H1 (cell line): ENCODE measurements around the gene C2CD4B. TPM values are rescaled to one million over a fixed set of nuclear protein-coding genes. Genes with fewer than 3 reads are reported as not detected.

Experiments used
- CHD1 ChIP-seq: IDR thresholded peaks from 2 replicates; pipeline ENCODE4 v1.6.1; 2012; ENCODE audit warnings: low read depth, low read length, improper control_type of control experiment
- EP300 ChIP-seq, 2 experiments: IDR thresholded peaks; 1 replicate in 1 of 2; 2 replicates in 1 of 2; pipeline ENCODE4 v1.6.1; 2011 to 2012; ENCODE audit warnings: low read depth in 2 of 2, low read length in 2 of 2, mild to moderate bottlenecking in 2 of 2, borderline replicate concordance in 1 of 2, inconsistent platforms in 1 of 2, moderate library complexity in 1 of 2
- JUN ChIP-seq: IDR thresholded peaks from 2 replicates; pipeline ENCODE4 v1.6.1; 2011; ENCODE audit warnings: low read depth, mild to moderate bottlenecking, improper control_type of control experiment, low read length
- polyA plus RNA-seq, 7 experiments: library from polyadenylated mRNA; depleted of rRNA in 3 of 7; stranded (reverse) in 5 of 7; unstranded in 2 of 7; fragments of >200 nt in 5 of 7; fragments of 200-250 nt in 2 of 7; gene quantifications; 1 replicate in 5 of 7; 2 replicates in 1 of 7; 4 replicates in 1 of 7; pipeline versions ENCODE4 v1.2.1 to v1.2.3, GENCODE V29; 2011 to 2013; ENCODE audit warnings: missing spikeins in 2 of 7, mixed read lengths in 2 of 7
- total RNA-seq: library from RNA; stranded (reverse); fragmentation: NEBNext Ultra II Directional; extraction: Animal tissue kit (Norgen Biotek cat#: 25700); gene quantifications from 2 replicates; pipeline ENCODE4 v1.2.1, GENCODE V29; 2021

C2CD4B gene
- total and polyA plus RNA-seq, 2 of the 8 experiments (the other 6 are each of a cell fraction or from before 2014, with no cell fraction given): 0.12 to 0.73 TPM

DNA sequence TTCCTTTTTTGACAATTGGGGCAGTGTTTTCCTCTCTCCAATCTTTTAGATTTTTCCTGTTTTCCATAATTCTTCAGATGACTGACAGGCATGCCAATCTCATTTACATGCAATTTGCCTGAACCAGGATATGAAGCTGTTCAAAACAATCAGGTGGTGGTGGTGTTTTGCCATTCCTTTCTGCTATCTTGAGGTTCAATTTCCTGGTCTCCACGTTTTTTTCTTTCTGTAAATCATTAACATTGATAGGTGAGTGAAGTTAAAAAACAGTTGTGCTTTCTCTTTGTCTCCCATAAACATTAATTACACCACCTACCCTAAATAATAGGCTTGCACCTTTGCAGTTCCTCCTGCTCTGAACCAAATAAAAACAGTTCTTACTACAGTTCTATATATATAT lies 49.2 kb downstream of the C2CD4B start (continued):
- no peak for TF ChIP-seq EP300 (IDR thresholded peaks at IDR 0.05; ENCODE audit: borderline replicate concordance in 1 of 2, low read depth in 2 of 2, low read length in 2 of 2)
- TF ChIP-seq CHD1: no peak
- no peak for TF ChIP-seq JUN
- TF ChIP-seq, all 59 proteins: peak for 0

Other genes starting within 250 kb of the C2CD4B start
- gene VPS13C, start 104.8 kb downstream of the C2CD4B start, total RNA-seq: 14.1 and 18.8 TPM in 2 replicates
- gene VPS13C, start 104.8 kb downstream of the C2CD4B start, polyA plus RNA-seq (2011; rRNA removed): 3.0 and 4.8 TPM in 2 replicates
- not detected in 2 replicates for gene C2CD4A, start 98.3 kb downstream of the C2CD4B start, total RNA-seq
- not detected in 2 replicates for gene C2CD4A, start 98.3 kb downstream of the C2CD4B start, polyA plus RNA-seq (2011; rRNA removed)
- gene TLN2, start 225.3 kb upstream of the C2CD4B start, total RNA-seq: 24.2 and 24.7 TPM in 2 replicates
- 7.4 and 9.5 TPM in 2 replicates for gene TLN2, start 225.3 kb upstream of the C2CD4B start, polyA plus RNA-seq (2011; rRNA removed)